AG09309 (cell line): ENCODE measurements around the gene MACROH2A2.
"Not testable (repeated sequence)": the region's sequence is repeated elsewhere in the genome, so short reads cannot be mapped to it uniquely, and the experiment has no call there.

ENCODE experiments used
- DNase-seq: peaks from one replicate; pipeline ENCODE4 v3.0.0-alpha.2; 2010; ENCODE audit warnings: low read depth
- H3K4me3 ChIP-seq: 2 replicates; pipeline ENCODE4 v1.5.1; 2011; ENCODE audit warnings: mild to moderate bottlenecking, low read depth, low read length, moderate library complexity; ENCODE audit not compliant: control insufficient read depth
- CTCF ChIP-seq: IDR thresholded peaks from 2 replicates; pipeline ENCODE4 v1.5.1; 2011; ENCODE audit warnings: mild to moderate bottlenecking, low read depth, low read length, inconsistent platforms; ENCODE audit not compliant: insufficient read depth, control insufficient read depth; ENCODE audit errors: missing control alignments

MACROH2A2 gene

GRCh38 chr10:70122742-70123141 lies 70.1 kb downstream of the MACROH2A2 start:
- no peak overlapping the region for H3K4me3 ChIP-seq
- no peak for TF ChIP-seq CTCF
- peak; percentile 23 for DNase-seq

DNA sequence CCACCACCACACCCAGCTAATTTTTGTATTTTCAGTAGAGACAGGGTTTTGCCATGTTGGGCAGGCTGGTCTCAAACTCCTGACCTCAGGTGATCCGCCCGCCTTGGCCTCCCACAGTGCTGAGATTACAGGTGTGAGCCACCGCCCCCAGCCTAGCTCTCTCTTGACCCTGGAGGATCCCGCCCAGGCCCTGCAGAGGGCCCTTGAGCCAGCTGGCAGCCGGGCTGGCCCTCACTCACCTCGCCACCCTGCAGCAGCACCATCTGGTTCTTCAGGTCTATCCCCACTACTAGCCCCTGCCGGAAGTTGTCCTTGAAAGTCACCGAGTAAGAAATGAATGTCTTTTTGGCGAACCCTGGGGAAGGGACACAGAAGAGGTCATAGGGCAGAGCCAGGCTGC lies 70.5 kb downstream of the MACROH2A2 start:
- H3K4me3 ChIP-seq, DNase-seq: not testable (repeated sequence)

DNA sequence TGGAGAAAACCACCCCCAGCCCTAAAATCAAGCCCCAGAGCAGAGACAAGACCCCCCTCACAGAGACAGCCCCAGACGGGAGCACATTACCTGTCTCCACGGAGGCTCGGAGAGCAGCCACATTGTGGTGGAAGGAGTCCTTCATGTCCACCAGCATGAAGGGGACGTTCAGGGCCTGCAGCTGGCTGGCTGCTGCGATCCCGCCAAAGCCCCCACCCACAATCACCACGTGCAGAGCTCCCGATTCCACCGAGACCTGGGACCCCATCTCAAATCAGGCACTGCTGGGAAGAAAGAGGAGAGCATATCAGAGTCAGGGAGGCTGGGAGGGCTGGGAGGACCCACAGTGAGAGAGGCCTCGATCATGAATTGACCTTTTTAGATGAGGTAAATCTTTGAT lies 71.2 kb downstream of the MACROH2A2 start:
- H3K4me3 ChIP-seq = no peak overlapping the region
- TF ChIP-seq CTCF = no peak
- no peak for DNase-seq

DNA sequence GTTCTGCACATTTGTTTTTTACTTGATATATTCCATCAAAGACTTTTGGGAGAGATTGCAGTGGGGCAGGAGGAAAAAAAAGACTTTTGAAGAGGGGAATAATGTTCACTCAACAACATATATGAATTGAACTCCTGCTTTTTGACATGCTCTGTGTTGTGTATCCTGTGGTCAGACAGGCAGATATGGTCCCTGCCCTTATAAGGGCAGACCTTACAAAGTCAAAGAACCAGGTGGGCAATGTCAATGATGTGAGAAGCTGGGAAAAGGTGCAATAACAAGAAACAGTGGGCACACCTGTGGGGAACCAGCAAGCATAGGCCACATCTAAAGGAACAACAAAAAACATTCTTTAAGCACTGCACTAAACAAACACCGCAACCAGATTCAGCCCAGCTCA lies 71.8 kb downstream of the MACROH2A2 start:
- H3K4me3 ChIP-seq = no peak overlapping the region
- DNase-seq = no peak
- TF ChIP-seq CTCF = no peak

- no peak overlapping the region for H3K4me3 ChIP-seq
- no peak for DNase-seq
- no peak for TF ChIP-seq CTCF
Observed at GRCh38 chr10:70124918-70125317, 72.3 kb downstream of the MACROH2A2 start.

DNA sequence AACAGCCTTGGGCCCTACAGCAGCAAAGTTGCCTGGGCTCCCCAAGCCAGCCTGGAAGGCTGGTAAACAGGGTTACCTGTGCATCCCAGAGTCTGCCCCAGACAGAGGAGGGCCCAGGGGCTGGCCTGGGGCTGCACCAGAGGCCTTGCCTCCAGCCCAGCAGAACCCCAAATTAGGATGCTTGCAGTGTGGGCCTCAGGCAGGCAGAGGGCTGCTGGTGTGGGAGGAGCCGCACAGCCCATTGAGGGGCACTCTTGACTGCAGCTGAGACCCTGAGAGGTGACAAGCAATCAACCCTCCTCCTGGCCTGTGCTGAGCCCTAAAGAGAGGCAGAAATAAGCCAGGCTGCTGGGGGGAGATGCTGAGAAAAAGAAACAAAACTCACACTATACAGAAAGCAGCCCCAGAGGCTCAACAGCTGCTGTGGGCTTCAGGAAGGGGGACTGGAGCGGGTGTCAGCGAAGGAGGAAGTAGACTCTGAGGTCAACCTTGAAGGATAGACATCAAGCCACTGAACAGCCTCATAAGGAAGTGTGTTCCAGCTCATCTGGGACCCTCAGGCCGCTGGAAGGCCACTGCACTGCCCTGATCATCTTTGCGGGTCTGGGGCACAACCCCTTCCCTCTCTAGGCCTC lies 73.4 kb downstream of the MACROH2A2 start:
- no peak overlapping the region for H3K4me3 ChIP-seq
- no peak for DNase-seq
- TF ChIP-seq CTCF = no peak

GRCh38 chr10:70126700-70127395 lies 74.2 kb downstream of the MACROH2A2 start:
- no peak for DNase-seq
- no peak overlapping the region for H3K4me3 ChIP-seq
- TF ChIP-seq CTCF = no peak
